Esophagus muscularis mucosa (tissue), 4 donors: ENCODE data around the gene PARN. TPM values are rescaled to one million over a fixed set of nuclear protein-coding genes. Genes with fewer than 3 reads are reported as not detected.

Experiments used
- DNase-seq: peaks from one replicate; pipeline ENCODE4 v3.0.0-alpha.2; 2017; ENCODE audit errors: extremely low spot score
- H3K27ac ChIP-seq, 4 donors: fragments of 200-600 bp; sonication (generic); replicated peaks in 1 of 4; 1 replicate in 3 of 4; 2 replicates in 1 of 4; pipeline ENCODE4 v1.5.1; 2016 to 2019; ENCODE audit warnings: mild to moderate bottlenecking in 1 of 4
- H3K27me3 ChIP-seq, 4 donors: fragments of 200-600 bp; sonication (generic); one replicate each; pipeline versions ENCODE4 v1.5.1 to v1.6.0; 2016 to 2019
- H3K36me3 ChIP-seq, 4 donors: fragments of 200-600 bp; sonication (generic); one replicate each; pipeline ENCODE4 v1.5.1; 2016 to 2019
- H3K4me1 ChIP-seq, 4 donors: fragments of 200-600 bp; sonication (generic); one replicate each; pipeline ENCODE4 v1.5.1; 2016 to 2019
- H3K4me3 ChIP-seq, 4 donors: fragments of 200-600 bp; sonication (generic); 1 replicate in 2 of 4; 2 replicates in 2 of 4; pipeline ENCODE4 v1.5.1; 2016 to 2019; ENCODE audit warnings: mild to moderate bottlenecking in 4 of 4, moderate library complexity in 1 of 4
- H3K9me3 ChIP-seq, 4 donors: fragments of 200-600 bp; sonication (generic); 1 replicate in 3 of 4; 2 replicates in 1 of 4; pipeline ENCODE4 v1.5.1; 2016 to 2019
- EP300 ChIP-seq: sonication (generic); formaldehyde crosslinking; IDR thresholded peaks from one replicate; pipeline ENCODE4 v1.6.1; 2017; ENCODE audit warnings: antibody characterized with exemption
- POLR2A ChIP-seq: fragments of 450-650 bp; IDR thresholded peaks from one replicate; pipeline ENCODE4 v1.6.1; 2017; ENCODE audit warnings: antibody characterized with exemption, moderate library complexity, mild to moderate bottlenecking, low read depth
- POLR2AphosphoS5 ChIP-seq, 2 donors: sonication (generic); formaldehyde crosslinking; IDR thresholded peaks; one replicate each; pipeline ENCODE4 v1.6.1; 2017; ENCODE audit warnings: antibody characterized with exemption in 2 of 2
- WGBS: methylation state at CpG from one replicate; pipeline ENCODE4 v1.1.5; 2018; 5-methylcytosine and 5-hydroxymethylcytosine counted together
- intact Hi-C: fragments of 100-400 bp; cut with DNase I; formaldehyde crosslinking; loops from one replicate; pipeline ENCODE4 v1.15.1; 2023
- total RNA-seq, 4 donors: library from RNA; depleted of rRNA; stranded (reverse); fragments of >200 nt; gene quantifications; one replicate each; pipeline versions ENCODE4 v1.1.0 to v1.2.1, GENCODE V29; 2016
- TF ChIP-seq, protein P1 (sequence below), 3 experiments: fragments of 200-600 bp in 2 of 3; fragments of 450-650 bp in 1 of 3; sonication (generic) in 2 of 3; IDR thresholded peaks; one replicate each; pipeline ENCODE4 v1.5.1; 2017 to 2019; ENCODE audit warnings: antibody characterized with exemption in 3 of 3, mild to moderate bottlenecking in 2 of 3, moderate library complexity in 1 of 3

Gene PARN
- total RNA-seq, 4 donors from 2014 or later: 32.6 to 43.5 (median 36.1) TPM

- H3K4me1 ChIP-seq: no peaks in the 10 kb centered on the region
- H3K27ac ChIP-seq: no peak overlapping the region
- H3K36me3 ChIP-seq: peaks cover 8 to 24% (median 19%) of the 10 kb centered on the region in 4 donors
- no peak for TF ChIP-seq EP300
- TF ChIP-seq, protein P1, sequence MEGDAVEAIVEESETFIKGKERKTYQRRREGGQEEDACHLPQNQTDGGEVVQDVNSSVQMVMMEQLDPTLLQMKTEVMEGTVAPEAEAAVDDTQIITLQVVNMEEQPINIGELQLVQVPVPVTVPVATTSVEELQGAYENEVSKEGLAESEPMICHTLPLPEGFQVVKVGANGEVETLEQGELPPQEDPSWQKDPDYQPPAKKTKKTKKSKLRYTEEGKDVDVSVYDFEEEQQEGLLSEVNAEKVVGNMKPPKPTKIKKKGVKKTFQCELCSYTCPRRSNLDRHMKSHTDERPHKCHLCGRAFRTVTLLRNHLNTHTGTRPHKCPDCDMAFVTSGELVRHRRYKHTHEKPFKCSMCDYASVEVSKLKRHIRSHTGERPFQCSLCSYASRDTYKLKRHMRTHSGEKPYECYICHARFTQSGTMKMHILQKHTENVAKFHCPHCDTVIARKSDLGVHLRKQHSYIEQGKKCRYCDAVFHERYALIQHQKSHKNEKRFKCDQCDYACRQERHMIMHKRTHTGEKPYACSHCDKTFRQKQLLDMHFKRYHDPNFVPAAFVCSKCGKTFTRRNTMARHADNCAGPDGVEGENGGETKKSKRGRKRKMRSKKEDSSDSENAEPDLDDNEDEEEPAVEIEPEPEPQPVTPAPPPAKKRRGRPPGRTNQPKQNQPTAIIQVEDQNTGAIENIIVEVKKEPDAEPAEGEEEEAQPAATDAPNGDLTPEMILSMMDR (IDR thresholded peaks at IDR 0.05): no peak
- no peak for TF ChIP-seq POLR2A
- H3K9me3 ChIP-seq: no peaks in the 10 kb centered on the region
- 67% methylated on average over 7 of the region's 7 CpGs for WGBS
- peaks cover 0 to 4% (median 0%) of the 10 kb centered on the region in 4 donors for H3K27me3 ChIP-seq
- no peak for DNase-seq
- intact Hi-C loops: no loop called here
- no peak overlapping the region for H3K4me3 ChIP-seq
These were observed 42.4 kb upstream of the PARN start for GRCh38 chr16:14672403-14672971.

DNA sequence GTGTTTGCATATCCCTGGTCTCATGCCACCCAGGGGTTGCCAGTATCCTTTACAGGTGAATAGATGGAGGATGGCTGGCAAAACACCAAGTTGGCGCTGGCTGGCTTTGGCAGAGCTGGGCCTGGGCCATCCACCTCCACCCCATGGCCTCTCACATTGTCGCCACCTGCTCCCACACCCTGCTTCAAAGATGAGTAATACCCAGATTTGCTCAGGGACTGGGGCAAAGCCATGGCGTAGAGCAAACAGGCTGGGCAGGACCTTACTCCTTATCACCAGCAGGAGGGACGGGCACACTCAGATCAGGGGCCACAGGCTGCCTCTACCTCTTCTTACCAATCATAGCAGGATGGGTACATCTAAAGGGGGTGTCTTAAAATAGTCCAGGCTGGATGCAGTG lies 39.7 kb upstream of the PARN start:
- intact Hi-C loops: no loop called here
- Histone ChIP-seq H3K4me1 (no peaks in the 10 kb centered on the region), H3K27me3 (no peaks in the 10 kb centered on the region), H3K27ac (no peak overlapping the region), H3K4me3 (no peak overlapping the region), H3K36me3 (peaks cover 26 to 51% (median 46%) of the 10 kb centered on the region in 4 donors), H3K9me3 (no peaks in the 10 kb centered on the region)
- TF ChIP-seq POLR2AphosphoS5 (IDR thresholded peaks at IDR 0.05) (no peak), EP300 (no peak), POLR2A (no peak)
- TF ChIP-seq, protein P1 (IDR thresholded peaks at IDR 0.05): no peak
- no peak for DNase-seq
- WGBS: 96% methylated on average over 4 of the region's 4 CpGs

GRCh38 chr16:14668556-14669223 lies 38.6 kb upstream of the PARN start:
- intact Hi-C loops: no loop called here
- peaks cover 37 to 62% (median 57%) of the 10 kb centered on the region in 4 donors for H3K36me3 ChIP-seq
- TF ChIP-seq, protein P1 (IDR thresholded peaks at IDR 0.05): no peak
- TF ChIP-seq POLR2A (no peak), EP300 (no peak)
- H3K27me3 ChIP-seq: no peaks in the 10 kb centered on the region
- H3K4me3 ChIP-seq: no peak overlapping the region
- no peaks in the 10 kb centered on the region for H3K4me1 ChIP-seq
- no peaks in the 10 kb centered on the region for H3K9me3 ChIP-seq
- H3K27ac ChIP-seq: no peak overlapping the region
- no peak for DNase-seq
- WGBS: 76% methylated on average over 7 of the region's 7 CpGs

DNA sequence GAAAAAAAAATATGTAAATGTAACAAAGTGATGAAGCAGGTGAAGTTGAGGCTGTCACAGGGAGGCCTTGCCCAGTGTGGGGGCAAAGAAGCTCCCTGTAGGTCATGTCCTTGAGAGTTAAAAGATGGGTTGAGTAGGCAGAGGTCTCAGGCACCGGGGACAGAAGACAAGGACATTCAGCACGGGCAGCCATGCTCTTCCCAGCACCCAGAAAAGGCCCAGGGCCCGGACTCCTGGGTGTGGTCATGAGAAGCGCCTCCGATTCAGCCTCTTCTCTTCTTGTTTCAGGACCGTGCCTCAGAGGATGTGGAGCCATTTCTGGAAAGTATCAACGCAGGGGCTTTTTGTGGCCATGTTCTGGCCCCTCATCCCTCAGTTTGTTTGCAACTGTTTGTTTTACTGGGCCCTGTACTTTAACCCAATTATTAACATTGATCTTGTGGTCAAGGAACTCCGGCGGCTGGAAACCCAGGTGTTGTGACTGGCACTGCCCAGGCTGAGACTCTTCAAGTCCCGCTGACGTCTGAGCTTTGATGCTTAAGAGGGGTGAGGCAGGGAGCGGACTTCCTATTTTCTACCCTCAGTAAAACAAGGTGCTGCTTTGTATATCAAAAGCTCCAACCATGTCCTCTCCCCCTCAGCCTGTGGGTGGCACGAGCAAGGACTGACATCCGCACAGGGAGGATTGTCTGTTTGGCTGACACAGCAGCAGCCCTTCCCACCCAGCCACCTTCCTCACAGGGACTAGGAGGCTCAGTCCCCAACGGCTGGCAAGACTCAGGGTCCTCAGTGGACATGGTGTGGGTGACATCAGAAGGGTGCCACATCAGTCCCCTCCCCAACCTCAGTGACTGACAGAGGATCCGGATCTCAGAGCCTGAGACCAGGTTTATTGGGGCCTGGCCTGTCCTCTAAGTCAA lies 37.5 kb upstream of the PARN start:
- no peak for TF ChIP-seq EP300
- TF ChIP-seq, protein P1 (IDR thresholded peaks at IDR 0.05): no peak

More for the DNA sequence above, 37.5 kb upstream of the PARN start:
- no peaks in the 10 kb centered on the region for H3K4me1 ChIP-seq
- H3K27ac ChIP-seq: no peak overlapping the region
- H3K9me3 ChIP-seq: no peaks in the 10 kb centered on the region
- no peak overlapping the region for H3K4me3 ChIP-seq
- WGBS: 84% methylated on average over 14 of the region's 16 CpGs
- peaks cover 48 to 72% (median 68%) of the 10 kb centered on the region in 4 donors for H3K36me3 ChIP-seq
- no peak for DNase-seq
- no peaks in the 10 kb centered on the region for H3K27me3 ChIP-seq
- intact Hi-C loops: no loop called here
